Stimulated activated CD4-positive, alpha-beta T cell treated with anti-CD3 and anti-CD28 coated beads, TNF-alpha, amount 100 ng/mL, for 4 hours (primary cell): Measurements from ENCODE around the gene ATF7.
"Not testable (repeated sequence)": the region's sequence is repeated elsewhere in the genome, so short reads cannot be mapped to it uniquely, and the experiment has no call there.

Experiments used
- DNase-seq, 3 experiments: peaks; one replicate each; pipeline ENCODE4 v3.0.0-alpha.2; 2020; ENCODE audit warnings: low read depth in 3 of 3

Gene ATF7

GRCh38 chr12:53627919-53628318, 1.7 kb upstream of the ATF7 start:
- DNase-seq: no peak

DNA sequence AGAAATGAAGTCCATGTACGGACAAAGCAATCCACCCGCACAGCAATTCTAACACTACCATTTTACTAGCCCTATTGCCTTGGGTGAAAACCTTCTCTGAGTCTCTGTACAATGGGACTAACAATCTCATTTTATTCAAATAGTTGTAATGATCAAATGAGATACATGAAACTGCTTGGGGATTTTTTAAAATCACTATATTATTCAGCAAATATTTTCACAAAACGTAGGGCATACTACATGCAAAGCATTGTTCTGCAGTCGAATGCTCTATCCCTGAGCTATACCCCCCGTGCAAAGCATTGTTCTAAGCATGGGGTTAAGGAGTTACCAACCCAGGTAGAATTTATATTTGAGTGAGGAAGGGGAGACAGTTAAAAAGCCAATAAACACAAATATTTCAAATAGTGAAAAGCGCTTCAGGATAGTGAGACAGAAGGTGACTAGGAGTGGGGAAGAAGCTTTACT, 554 bp upstream of the ATF7 start:
- DNase-seq: no peak

DNA sequence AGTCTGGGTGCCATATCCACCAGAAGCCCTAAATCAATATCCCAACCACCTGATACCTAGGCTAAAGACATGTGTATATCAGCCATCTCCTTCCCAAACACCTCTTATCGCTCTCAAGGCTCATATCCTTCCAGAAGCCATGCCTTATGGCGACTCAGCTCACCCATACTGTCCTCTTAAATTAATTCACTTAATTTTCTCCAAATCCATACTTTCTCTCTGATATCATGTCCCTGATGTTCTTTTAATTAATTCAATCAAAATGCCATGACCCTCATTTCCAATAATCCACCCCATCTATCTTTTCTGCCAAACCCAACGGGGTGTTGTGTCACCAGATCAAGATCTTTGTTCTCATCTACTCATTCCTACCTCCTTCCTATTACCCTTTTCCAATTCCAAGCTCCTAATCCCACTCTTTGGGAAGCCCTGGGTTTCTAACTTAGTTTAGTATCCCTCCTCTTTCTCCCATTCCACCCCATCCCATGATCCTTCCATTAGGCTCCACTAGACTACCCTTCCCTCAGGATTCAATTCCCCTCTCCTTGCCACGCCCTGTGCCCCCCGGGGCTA, 723 bp downstream of the ATF7 start:
- DNase-seq: no peak

DNA sequence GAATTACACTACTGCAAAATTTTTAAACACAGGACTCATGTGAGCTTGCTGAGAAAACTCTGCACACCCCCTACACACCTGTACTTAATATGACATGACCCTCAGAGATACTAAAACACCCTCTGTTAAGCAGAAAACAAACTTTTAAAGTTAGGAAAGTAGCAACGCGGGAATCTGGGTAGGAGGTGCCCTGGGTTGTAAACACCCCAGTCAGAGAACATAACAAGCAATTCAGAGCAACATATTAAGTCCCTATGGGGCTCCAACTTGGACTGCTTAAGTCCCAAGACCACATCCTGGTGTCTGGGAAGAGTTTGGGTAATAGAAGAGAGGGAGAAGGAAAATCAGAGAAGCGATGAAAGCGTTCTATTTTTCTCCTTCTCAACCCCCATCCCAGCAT, 1.2 kb downstream of the ATF7 start:
- DNase-seq: no peak

- DNase-seq: no peak
Measured at GRCh38 chr12:53624458-53624857, 1.7 kb downstream of the ATF7 start.

DNA sequence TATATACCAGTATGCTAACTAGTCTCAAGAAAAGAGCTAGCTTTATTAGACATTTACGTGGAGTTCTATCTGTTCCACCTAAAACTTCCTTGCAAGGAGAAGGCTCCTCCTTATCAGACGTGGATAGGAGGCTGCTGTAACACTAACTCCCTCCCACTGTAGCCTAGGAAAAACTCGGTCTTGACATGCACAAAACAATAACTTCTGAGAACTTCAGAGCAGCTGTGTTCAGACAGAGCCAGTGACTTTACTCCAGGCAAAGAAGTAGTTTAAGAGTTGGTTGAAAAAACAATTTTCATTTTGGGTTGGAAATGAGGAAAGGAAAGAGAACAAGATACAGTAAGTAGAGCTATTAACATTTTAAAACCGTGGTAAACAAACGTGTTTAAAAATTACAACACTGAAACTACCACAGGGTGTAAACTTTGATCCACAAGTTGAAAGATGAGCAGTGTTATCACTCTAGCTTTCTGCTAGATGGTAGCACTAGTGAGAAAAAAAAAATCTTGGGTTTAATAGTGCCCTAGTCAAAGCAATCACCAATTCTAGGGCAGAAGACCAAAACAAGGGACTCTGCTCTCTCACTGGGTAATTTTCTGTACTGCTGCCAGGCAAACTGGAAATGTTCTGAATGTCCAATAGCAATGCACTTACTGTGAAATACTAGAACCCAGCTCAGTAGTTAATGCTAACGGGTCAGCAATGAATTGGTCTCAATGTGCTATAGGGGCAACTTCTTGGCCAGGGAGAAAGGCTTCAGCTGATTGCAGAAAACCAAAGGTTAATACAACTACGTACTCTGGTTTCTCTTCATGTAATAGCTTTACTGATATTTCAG, 2.4 kb downstream of the ATF7 start:
- no peak for DNase-seq

GRCh38 chr12:53622724-53623123, 3.5 kb downstream of the ATF7 start:
- no peak for DNase-seq

DNA sequence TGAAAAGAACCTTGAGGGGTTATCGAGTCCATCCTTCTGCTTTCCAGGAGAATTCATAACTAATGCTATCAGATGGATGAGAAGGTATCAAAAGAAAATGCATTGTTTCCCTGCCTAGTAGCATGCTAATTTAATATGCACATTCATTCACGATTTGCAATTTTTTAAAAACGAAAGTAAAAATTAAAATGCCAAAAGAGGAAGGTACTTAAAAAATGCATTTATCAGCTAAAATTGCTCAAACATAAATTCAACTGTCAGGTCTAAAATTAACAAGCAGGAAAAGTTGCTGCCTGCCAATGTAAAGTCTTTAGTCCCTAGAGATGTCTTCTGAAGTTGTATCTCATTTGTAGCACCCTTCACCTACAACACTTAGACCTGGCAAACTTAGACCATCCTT, 7.9 kb downstream of the ATF7 start:
- no peak for DNase-seq

DNA sequence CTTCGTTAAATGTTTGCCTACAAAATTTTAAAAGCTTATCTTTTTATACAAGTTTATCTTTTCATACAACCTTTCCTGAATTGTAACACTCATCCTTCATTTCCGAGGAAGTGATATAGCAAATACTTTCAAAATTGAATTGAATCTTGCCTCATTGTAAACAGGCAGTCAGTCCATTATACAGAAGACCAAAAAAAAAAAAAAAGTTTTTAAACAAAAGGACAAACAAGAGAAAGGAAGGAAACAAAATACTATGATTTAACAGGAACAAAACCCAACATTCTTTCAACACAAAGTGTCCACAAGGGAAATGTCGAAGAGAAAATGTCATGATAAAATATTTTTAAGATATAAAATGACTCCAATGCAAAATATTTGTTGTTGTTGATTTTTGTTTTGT, 8.5 kb downstream of the ATF7 start:
- no peak for DNase-seq

DNA sequence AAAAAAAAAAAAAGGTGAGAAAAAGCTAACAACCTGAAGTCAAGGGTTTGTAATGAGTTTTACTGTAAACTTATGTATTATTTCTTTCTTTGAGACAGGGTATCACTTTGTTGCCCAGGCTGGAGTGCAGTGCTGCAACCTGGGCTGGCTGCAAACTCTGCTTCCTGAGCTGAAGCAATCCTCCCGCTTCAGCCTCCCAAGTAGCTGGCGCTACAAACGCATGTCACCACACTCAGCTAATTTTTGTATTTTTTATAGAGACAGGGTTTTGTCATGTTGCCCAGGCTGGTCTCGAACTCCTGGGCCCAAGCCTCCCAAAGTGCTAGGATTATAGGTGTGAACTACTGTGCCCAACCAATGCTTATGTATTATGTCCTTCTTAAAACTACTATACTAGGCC, 9.2 kb downstream of the ATF7 start:
- DNase-seq: no peak

GRCh38 chr12:53613821-53614220, 12.4 kb downstream of the ATF7 start:
- DNase-seq: no peak

GRCh38 chr12:53612978-53613377, 13.2 kb downstream of the ATF7 start:
- DNase-seq: no peak

DNA sequence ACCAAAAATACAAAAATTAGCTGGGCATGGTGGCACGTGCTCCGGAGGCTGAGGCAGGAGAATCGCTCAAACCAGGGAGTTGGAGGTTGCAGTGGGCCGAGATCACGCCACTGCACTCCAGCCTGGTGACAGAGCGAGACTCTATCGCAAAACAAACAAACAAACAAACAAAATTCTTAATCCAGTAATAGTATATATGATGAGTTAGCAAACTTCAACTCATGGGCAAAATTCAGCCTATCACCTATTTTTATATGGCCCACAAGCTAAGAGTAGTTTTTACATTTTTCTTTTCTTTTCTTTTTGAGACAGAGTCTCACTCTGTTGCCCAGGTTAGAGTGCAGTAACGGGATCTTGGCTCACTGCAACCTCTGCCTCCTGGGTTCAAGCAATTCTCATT, 14.9 kb downstream of the ATF7 start:
- no peak for DNase-seq

GRCh38 chr12:53606688-53607087, 19.5 kb downstream of the ATF7 start:
- DNase-seq: not testable (repeated sequence)

GRCh38 chr12:53604581-53604980, 21.6 kb downstream of the ATF7 start:
- no peak for DNase-seq

GRCh38 chr12:53603804-53604203, 22.4 kb downstream of the ATF7 start:
- no peak for DNase-seq

DNA sequence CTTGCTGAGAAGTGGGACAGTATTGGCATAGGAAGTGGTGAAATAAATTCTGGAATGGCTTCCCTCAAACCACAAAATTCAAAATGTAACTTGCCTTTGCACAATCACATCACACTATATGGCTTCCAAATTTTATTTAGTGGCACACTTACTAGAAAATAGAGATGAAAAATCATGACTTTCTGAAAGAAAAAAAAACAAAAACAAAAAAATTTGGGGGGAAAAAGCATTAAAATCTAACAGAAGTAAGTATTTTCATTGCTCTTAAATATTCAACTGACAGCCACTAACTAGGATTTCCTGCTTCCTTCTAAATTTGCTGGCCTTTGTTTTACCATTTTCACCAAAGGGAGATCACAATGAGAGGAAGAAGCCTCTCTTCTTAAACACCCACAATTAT, 23.0 kb downstream of the ATF7 start:
- DNase-seq: no peak

DNA sequence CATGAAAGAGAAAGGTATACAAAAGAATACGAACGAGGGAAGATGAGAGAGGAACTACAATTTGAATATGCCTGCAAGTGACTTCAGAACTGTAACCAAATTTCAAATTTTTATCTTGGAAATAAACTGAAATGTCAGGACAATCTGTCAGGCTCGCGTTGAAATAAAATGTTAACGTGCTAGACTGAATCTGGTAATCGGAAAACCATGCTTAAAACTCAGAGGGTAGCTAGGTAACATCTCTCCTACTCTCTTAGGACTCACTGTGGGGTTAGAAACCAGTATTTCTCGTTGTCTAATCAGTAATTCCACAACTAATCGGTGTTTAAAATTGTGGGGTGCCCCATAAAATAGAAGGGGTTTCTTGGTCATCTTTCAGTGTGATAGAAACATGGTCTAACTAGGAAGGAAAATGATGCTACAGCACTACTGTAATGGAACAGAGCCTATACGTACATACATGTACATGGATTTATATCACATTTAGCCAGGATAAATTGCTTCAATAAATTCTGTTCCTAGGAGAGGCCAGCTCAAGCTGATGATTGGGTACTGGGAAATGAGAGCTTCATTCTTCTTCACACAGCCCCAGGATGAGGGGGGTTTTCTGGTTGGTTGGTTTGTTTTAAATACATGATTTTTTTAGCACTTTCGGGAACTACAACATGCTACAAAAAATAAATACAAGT, 23.9 kb downstream of the ATF7 start:
- DNase-seq: no peak

- no peak for DNase-seq
Measured at GRCh38 chr12:53601296-53601847, 24.8 kb downstream of the ATF7 start.

- no peak for DNase-seq
Measured at GRCh38 chr12:53600490-53601295, 25.5 kb downstream of the ATF7 start.

DNA sequence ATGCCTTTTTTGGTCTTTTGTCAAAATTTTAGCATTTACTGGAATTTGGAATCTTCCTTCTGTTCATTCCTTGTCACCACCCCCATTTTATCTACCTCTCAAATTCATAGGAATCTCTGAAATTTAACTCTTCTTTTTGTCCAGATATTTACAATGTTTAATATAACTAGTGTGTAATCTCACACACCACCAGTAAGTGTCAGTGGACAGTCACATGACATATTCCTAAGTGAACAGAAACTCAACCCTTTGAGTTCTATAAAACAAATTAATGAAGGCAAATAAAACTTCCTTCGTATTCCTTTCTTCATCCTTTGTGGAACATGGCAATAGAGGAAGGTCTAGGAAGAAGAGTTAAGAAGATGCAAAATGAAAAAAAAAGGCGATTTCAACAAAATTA, 26.6 kb downstream of the ATF7 start:
- no peak for DNase-seq

DNA sequence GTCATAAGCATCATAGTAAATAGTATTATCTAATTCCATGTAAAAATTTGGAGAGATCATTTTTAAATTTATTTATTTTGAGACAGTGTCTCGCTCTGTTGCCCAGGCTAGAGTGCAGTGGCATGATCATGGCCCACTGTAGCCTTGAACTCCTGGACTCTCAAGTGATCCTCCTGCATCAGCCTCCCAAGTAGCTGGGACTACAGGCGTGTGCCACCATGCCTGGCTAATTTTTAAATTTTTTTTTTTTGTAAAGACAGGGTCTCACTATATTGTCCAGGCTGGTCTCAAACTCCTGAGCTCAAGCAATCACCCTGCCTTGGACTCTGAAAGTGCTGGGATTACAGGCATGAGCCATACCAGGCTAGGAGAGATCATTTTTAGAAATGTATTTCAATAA, 27.2 kb downstream of the ATF7 start:
- not testable (repeated sequence) for DNase-seq
